Caco-2 (cell line): ENCODE measurements around the gene ADGRV1. TPM values are rescaled to one million over a fixed set of nuclear protein-coding genes. Genes with fewer than 3 reads are reported as not detected.

Experiments used
- Bru-seq: library from RNA; stranded (reverse); fragments of 400-500 nt; gene quantifications from one replicate; lab custom pipeline; 2021; lab: Mats Ljungman, UMichigan
- BruChase-seq, 2 experiments: library from RNA; stranded (reverse); fragments of 400-500 nt; gene quantifications; one replicate each; lab custom pipeline; 2021; lab: Mats Ljungman, UMichigan
- BruUV-seq: library from RNA; stranded (reverse); fragments of 400-500 nt; replicated peaks from 2 replicates; lab custom pipeline; 2021; lab: Mats Ljungman, UMichigan
- CTCF ChIA-PET: fragments of 300-600 bp; sonication (Branson Sonifier 250); formaldehyde crosslinking; loops from one replicate; lab custom pipeline; 2022; ENCODE audit warnings: antibody characterized with exemption; lab: Charles Lee
- POLR2A ChIA-PET: fragments of 300-600 bp; sonication (Branson Sonifier 250); formaldehyde crosslinking; loops from one replicate; lab custom pipeline; 2022; ENCODE audit warnings: antibody characterized with exemption; lab: Charles Lee
- DNase-seq, 2 experiments: peaks; one replicate each; pipeline versions ENCODE4 v3.0.0 to v3.0.0-alpha.2; 2020 to 2022
- H3K27me3 ChIP-seq: replicated peaks from 2 replicates; pipeline ENCODE4 v1.6.0; 2011; ENCODE audit warnings: low read length; ENCODE audit not compliant: control insufficient read depth, insufficient read depth
- H3K36me3 ChIP-seq: 2 replicates; pipeline ENCODE4 v1.5.1; 2011; ENCODE audit warnings: low read length; ENCODE audit not compliant: control insufficient read depth, insufficient read depth
- H3K4me1 ChIP-seq: fragments of 250-450 bp; sonication (Bioruptor Pico); 2 replicates; pipeline ENCODE4 v1.5.1; 2020; ENCODE audit warnings: mild to moderate bottlenecking
- H3K4me3 ChIP-seq: 2 replicates; pipeline ENCODE4 v1.5.1; 2011; ENCODE audit warnings: low read depth, mild to moderate bottlenecking, control low read depth, low read length
- H3K9me3 ChIP-seq: fragments of 250-450 bp; sonication (Bioruptor Pico); 2 replicates; pipeline ENCODE4 v1.5.1; 2020; ENCODE audit warnings: mild to moderate bottlenecking, moderate library complexity
- H3K27ac Mint-ChIP-seq: one replicate; pipeline ENCODE4 v1.8.0; 2022; ENCODE audit warnings: mixed read lengths; ENCODE audit not compliant: unreplicated experiment
- H3K27me3 Mint-ChIP-seq: one replicate; pipeline ENCODE4 v1.8.0; 2022; ENCODE audit warnings: mixed read lengths; ENCODE audit not compliant: insufficient read depth, unreplicated experiment
- H3K36me3 Mint-ChIP-seq: one replicate; pipeline ENCODE4 v1.8.0; 2022; ENCODE audit warnings: mild to moderate bottlenecking, mixed read lengths; ENCODE audit not compliant: insufficient read depth, unreplicated experiment
- H3K4me1 Mint-ChIP-seq: one replicate; pipeline ENCODE4 v1.8.0; 2022; ENCODE audit warnings: low read depth, mixed read lengths; ENCODE audit not compliant: unreplicated experiment
- H3K4me3 Mint-ChIP-seq: one replicate; pipeline ENCODE4 v1.8.0; 2022; ENCODE audit warnings: mild to moderate bottlenecking, moderate library complexity, mixed read lengths; ENCODE audit not compliant: unreplicated experiment
- H3K9me3 Mint-ChIP-seq: one replicate; pipeline ENCODE4 v1.8.0; 2022; ENCODE audit warnings: mixed read lengths; ENCODE audit not compliant: unreplicated experiment
- CTCF ChIP-seq, 2 experiments: fragments of 200-600 bp in 1 of 2; IDR thresholded peaks; 1 replicate in 1 of 2; 2 replicates in 1 of 2; pipeline versions ENCODE4 v1.5.1 to v1.8.0; 2011 to 2022; ENCODE audit warnings: antibody characterized with exemption in 1 of 2, control low read depth in 1 of 2, inconsistent platforms in 1 of 2, low read depth in 1 of 2, low read length in 1 of 2, mild to moderate bottlenecking in 1 of 2, moderate library complexity in 1 of 2; ENCODE audit not compliant: insufficient read depth in 1 of 2, severe bottlenecking in 1 of 2, unreplicated experiment in 1 of 2
- intact Hi-C: fragments of 100-400 bp; cut with micrococcal nuclease; formaldehyde crosslinking; loops from one replicate; pipeline ENCODE4 v1.10.0; 2022; ENCODE audit not compliant: unreplicated experiment
- long read RNA-seq: library from polyadenylated mRNA; stranded (forward); transcript quantifications from one replicate; pipeline ENCODE4 v2.0.0, GENCODE V29; 2022
- total RNA-seq: library from RNA; stranded (reverse); gene quantifications from 2 replicates; pipeline ENCODE4 v1.2.3, GENCODE V29; 2022

Gene ADGRV1, protein sequence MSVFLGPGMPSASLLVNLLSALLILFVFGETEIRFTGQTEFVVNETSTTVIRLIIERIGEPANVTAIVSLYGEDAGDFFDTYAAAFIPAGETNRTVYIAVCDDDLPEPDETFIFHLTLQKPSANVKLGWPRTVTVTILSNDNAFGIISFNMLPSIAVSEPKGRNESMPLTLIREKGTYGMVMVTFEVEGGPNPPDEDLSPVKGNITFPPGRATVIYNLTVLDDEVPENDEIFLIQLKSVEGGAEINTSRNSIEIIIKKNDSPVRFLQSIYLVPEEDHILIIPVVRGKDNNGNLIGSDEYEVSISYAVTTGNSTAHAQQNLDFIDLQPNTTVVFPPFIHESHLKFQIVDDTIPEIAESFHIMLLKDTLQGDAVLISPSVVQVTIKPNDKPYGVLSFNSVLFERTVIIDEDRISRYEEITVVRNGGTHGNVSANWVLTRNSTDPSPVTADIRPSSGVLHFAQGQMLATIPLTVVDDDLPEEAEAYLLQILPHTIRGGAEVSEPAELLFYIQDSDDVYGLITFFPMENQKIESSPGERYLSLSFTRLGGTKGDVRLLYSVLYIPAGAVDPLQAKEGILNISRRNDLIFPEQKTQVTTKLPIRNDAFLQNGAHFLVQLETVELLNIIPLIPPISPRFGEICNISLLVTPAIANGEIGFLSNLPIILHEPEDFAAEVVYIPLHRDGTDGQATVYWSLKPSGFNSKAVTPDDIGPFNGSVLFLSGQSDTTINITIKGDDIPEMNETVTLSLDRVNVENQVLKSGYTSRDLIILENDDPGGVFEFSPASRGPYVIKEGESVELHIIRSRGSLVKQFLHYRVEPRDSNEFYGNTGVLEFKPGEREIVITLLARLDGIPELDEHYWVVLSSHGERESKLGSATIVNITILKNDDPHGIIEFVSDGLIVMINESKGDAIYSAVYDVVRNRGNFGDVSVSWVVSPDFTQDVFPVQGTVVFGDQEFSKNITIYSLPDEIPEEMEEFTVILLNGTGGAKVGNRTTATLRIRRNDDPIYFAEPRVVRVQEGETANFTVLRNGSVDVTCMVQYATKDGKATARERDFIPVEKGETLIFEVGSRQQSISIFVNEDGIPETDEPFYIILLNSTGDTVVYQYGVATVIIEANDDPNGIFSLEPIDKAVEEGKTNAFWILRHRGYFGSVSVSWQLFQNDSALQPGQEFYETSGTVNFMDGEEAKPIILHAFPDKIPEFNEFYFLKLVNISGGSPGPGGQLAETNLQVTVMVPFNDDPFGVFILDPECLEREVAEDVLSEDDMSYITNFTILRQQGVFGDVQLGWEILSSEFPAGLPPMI (N-terminal part only)
- total RNA-seq, result 23.2 and 31.1 TPM in 2 replicates
- percentile 63 among the genes with signal in this experiment for Bru-seq, nascent RNA
- percentile 60 among the genes with signal in this experiment for BruChase-seq, experiment 1, labeled RNA remaining after a 2-hour chase
- BruChase-seq, experiment 2, labeled RNA remaining after a 6-hour chase, result percentile 56 among the genes with signal in this experiment
- long read RNA-seq, transcript ADGRV1-237 (8 exons, 1,522 nt), result major isoform, 5 of 12 reads
- long read RNA-seq, partial matches to known transcripts, result 1 of 12 reads
- long read RNA-seq, other reads (novel, unspliced or antisense), result 3 of 12 reads

DNA sequence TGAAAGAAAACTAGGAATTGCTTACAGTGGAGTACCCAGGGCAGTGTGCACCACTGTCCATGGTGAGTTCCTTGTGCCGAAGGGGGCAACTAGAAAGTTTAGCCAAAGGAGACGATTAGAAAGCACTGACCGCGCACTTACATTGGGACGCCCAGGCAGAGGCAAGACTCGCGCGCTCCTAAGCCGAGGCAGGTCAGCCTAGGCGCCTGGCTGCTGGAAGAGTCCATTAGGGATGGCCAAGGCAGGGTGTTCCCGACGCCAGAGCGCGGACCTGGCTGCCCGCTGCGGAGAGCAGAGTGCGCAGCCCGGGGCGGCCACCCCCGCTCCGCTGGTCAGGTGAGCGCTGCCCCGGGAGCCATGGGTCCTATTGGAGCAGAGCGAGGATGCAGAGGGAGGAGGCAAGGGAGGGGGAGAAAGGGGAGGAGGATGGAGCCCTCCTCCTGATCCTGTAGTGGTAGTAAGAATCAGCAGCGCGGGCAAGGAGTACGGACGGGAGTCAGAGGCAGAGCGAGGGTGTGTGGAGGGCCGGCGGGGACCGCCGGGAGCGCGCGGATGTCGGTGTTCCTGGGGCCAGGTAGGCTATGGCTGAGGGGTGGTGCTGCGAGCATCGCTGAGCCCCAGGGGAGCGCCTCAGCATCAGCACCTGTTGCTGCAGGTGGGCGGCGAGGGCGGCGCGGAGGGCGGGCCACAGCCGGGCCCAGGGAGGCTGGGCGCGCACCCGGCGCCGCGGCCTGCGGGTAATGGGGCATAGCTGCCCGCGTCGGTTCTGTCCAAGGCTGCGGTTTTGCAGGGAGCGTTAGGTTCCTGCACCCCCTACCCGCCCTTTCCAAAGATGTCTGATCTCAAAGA, at the start of gene ADGRV1:
Gene ADGRV1 (plus strand): TSS at position 454 of the 849 bp plus-strand sequence. CDS start 99 bp downstream, at position 553.
- Histone ChIP-seq H3K4me3 (peak within 1 kb of the TSS; percentile 65), H3K4me1 (peaks cover 20% of the 10 kb centered on the region), H3K36me3 (no peaks in the 10 kb centered on the region), H3K9me3 (no peaks in the 10 kb centered on the region), H3K27me3 (no peaks in the 10 kb centered on the region)
- ChIA-PET POLR2A (no interaction called here), CTCF (interaction anchor here (0.8 kb wide), 1 partner anchor 84 kb away, joined by 3 read pairs; the partner anchor contains the start of genes MBLAC2 and POLR3G)
- TSS peak; percentile 37 for BruUV-seq
- peaks cover 30% of the 10 kb centered on the region for H3K4me1 Mint-ChIP-seq
- H3K9me3 Mint-ChIP-seq, result no peaks in the 10 kb centered on the region
- peak within 1 kb of the TSS; percentile 93 for H3K4me3 Mint-ChIP-seq
- no peak for TF ChIP-seq CTCF (IDR thresholded peaks at IDR 0.05; ENCODE audit: insufficient read depth in 1 of 2, low read depth in 1 of 2, low read length in 1 of 2, severe bottlenecking in 1 of 2, unreplicated experiment in 1 of 2)
- DNase-seq, result peak; percentile 96 to 97
- peaks cover 9% of the 10 kb centered on the region for H3K36me3 Mint-ChIP-seq
- intact Hi-C loops, result loop anchor here (1.0 to 10.0 kb wide), 4 partner anchors 10 to 254 kb away; no protein-coding TSS in a partner anchor
- H3K27me3 Mint-ChIP-seq, result no peaks in the 10 kb centered on the region
- peak within 1 kb of the TSS; percentile 70 for H3K27ac Mint-ChIP-seq

- Histone ChIP-seq H3K9me3 (no peaks in the 10 kb centered on the region), H3K36me3 (no peaks in the 10 kb centered on the region), H3K4me3 (no peak overlapping the region), H3K27me3 (no peaks in the 10 kb centered on the region), H3K4me1 (0 out of 2 replicates have a peak, but pooled peaks cover 15% of the 10 kb centered on the region)
- intact Hi-C loops, result no loop called here
- H3K27ac Mint-ChIP-seq, result no peak overlapping the region
- ChIA-PET CTCF (interaction anchor here (0.6 kb wide), 1 partner anchor 8 kb away, joined by 3 read pairs; no protein-coding TSS in a partner anchor), POLR2A (no interaction called here)
- peaks cover 15% of the 10 kb centered on the region for H3K4me1 Mint-ChIP-seq
- no TSS peak for BruUV-seq
- no peak overlapping the region for H3K4me3 Mint-ChIP-seq
- no peaks in the 10 kb centered on the region for H3K27me3 Mint-ChIP-seq
- H3K36me3 Mint-ChIP-seq, result no peaks in the 10 kb centered on the region
- DNase-seq, result no peak
- no peak for TF ChIP-seq CTCF (IDR thresholded peaks at IDR 0.05; ENCODE audit: insufficient read depth in 1 of 2, low read depth in 1 of 2, low read length in 1 of 2, severe bottlenecking in 1 of 2, unreplicated experiment in 1 of 2)
- H3K9me3 Mint-ChIP-seq, result no peaks in the 10 kb centered on the region
These were observed 48.2 kb upstream of the ADGRV1 start for GRCh38 chr5:90510438-90510837.
